ENCODE measurements around the gene VAV3.

GRCh38 chr1:107618539-107618938 is 346.4 kb downstream of the VAV3 start:
- TF ChIP-seq CTCF (conservative IDR thresholded peaks at IDR 0.05 in 1 of 2, IDR thresholded peaks at IDR 0.05 in 1 of 2; ENCODE audit: low read depth in 1 of 2, low read length in 2 of 2) (no peak), EZH2 (IDR thresholded peaks at IDR 0.05; ENCODE audit: low read length, missing control alignments) (no peak)

All from fibroblast of lung (primary cell).